HepG2 (cell line): ENCODE results near the gene PDK2. TPM values are rescaled to one million over a fixed set of nuclear protein-coding genes. Genes with fewer than 3 reads are reported as not detected.

ENCODE experiments used
- BORCS8-MEF2B ChIP-seq: sonication (generic); formaldehyde crosslinking; IDR thresholded peaks from 2 replicates; pipeline ENCODE4 v1.8.0; 2022; ENCODE audit warnings: mild to moderate bottlenecking, missing genetic modification reagents
- CREM ChIP-seq, 2 experiments: sonication (generic) in 1 of 2; formaldehyde crosslinking in 1 of 2; IDR thresholded peaks; 2 replicates each; pipeline versions ENCODE4 v1.4.0 to v1.6.1; 2016 to 2020; ENCODE audit warnings: antibody characterized with exemption in 1 of 2, mild to moderate bottlenecking in 1 of 2, missing genetic modification reagents in 1 of 2
- HOXA7 ChIP-seq: sonication (generic); formaldehyde crosslinking; IDR thresholded peaks from 2 replicates; pipeline ENCODE4 v1.8.1; 2022; ENCODE audit warnings: mild to moderate bottlenecking, missing genetic modification reagents, moderate library complexity
- IRF9 ChIP-seq: sonication (generic); formaldehyde crosslinking; IDR thresholded peaks from 2 replicates; pipeline ENCODE4 v1.8.0; 2022; ENCODE audit warnings: missing genetic modification reagents, mild to moderate bottlenecking, borderline replicate concordance
- KDM5B ChIP-seq: sonication (generic); formaldehyde crosslinking; IDR thresholded peaks from 2 replicates; pipeline ENCODE4 v1.4.0; 2020; ENCODE audit warnings: missing genetic modification reagents, mild to moderate bottlenecking, borderline replicate concordance
- MED1 ChIP-seq: sonication (generic); formaldehyde crosslinking; IDR thresholded peaks from 2 replicates; pipeline ENCODE4 v1.4.0; 2020; ENCODE audit warnings: missing genetic modification reagents
- NCOR1 ChIP-seq: fragments of 200-600 bp; sonication (generic); IDR thresholded peaks from 2 replicates; pipeline ENCODE4 v1.7.0; 2017; ENCODE audit warnings: antibody characterized with exemption, low read length, borderline replicate concordance
- RNF2 ChIP-seq: fragments of 450-650 bp; conservative IDR thresholded peaks from 2 replicates; pipeline ENCODE4 v1.6.1; 2016; ENCODE audit warnings: low read depth
- SAP130 ChIP-seq: IDR thresholded peaks from 2 replicates; pipeline ENCODE4 v1.6.1; 2016; ENCODE audit warnings: low read depth
- TBX3 ChIP-seq: fragments of 450-650 bp; IDR thresholded peaks from 2 replicates; pipeline ENCODE4 v1.6.1; 2017; ENCODE audit warnings: antibody characterized with exemption, mild to moderate bottlenecking, inconsistent platforms, borderline replicate concordance
- ZBTB20 ChIP-seq: sonication (generic); formaldehyde crosslinking; IDR thresholded peaks from 2 replicates; pipeline ENCODE4 v1.8.1; 2023; ENCODE audit warnings: missing genetic modification reagents, low read depth, mild to moderate bottlenecking, borderline replicate concordance
- ZBTB33 ChIP-seq: sonication (generic); formaldehyde crosslinking; IDR thresholded peaks from 2 replicates; pipeline ENCODE4 v1.4.0; 2020; ENCODE audit warnings: missing genetic modification reagents
- ZFAT ChIP-seq: sonication (generic); formaldehyde crosslinking; conservative IDR thresholded peaks from 2 replicates; pipeline ENCODE4 v1.8.1; 2023; ENCODE audit warnings: missing genetic modification reagents, inconsistent platforms
- ZNF549 ChIP-seq: sonication (generic); formaldehyde crosslinking; IDR thresholded peaks from 2 replicates; pipeline ENCODE4 v1.5.0; 2020; ENCODE audit warnings: missing genetic modification reagents
- ZNF567 ChIP-seq: sonication (generic); formaldehyde crosslinking; IDR thresholded peaks from 2 replicates; pipeline ENCODE4 v1.8.1; 2023; ENCODE audit warnings: mild to moderate bottlenecking, missing genetic modification reagents, borderline replicate concordance
- ZNF615 ChIP-seq: sonication (generic); formaldehyde crosslinking; IDR thresholded peaks from 2 replicates; pipeline ENCODE4 v1.5.0; 2020; ENCODE audit warnings: mild to moderate bottlenecking, missing genetic modification reagents, borderline replicate concordance
- polyA plus RNA-seq, 8 experiments: library from polyadenylated mRNA; depleted of rRNA in 3 of 8; stranded (reverse) in 7 of 8; unstranded in 1 of 8; fragments of >200 nt; fragmentation: Illumina TruSeq in 4 of 8; extraction: Trizol in 4 of 8; gene quantifications; 2 replicates each; pipeline versions ENCODE4 v1.2.1 to v1.2.3, GENCODE V29; 2011 to 2016; ENCODE audit warnings: low read depth in 4 of 8, missing spikeins in 1 of 8, mixed read lengths in 1 of 8; ENCODE audit not compliant: insufficient read depth in 1 of 8
- total RNA-seq, 5 experiments: library from RNA; depleted of rRNA; stranded (reverse); fragments of >200 nt; fragmentation: Illumina TruSeq; extraction: Trizol; gene quantifications; 2 replicates each; pipeline ENCODE4 v1.2.3, GENCODE V29; 2016; ENCODE audit warnings: low read depth in 1 of 5
- TF ChIP-seq, protein P1 (sequence below): sonication (generic); formaldehyde crosslinking; IDR thresholded peaks from 2 replicates; pipeline ENCODE4 v1.4.0; 2020; ENCODE audit warnings: missing genetic modification reagents
- TF ChIP-seq, protein P2 (sequence below): sonication (generic); formaldehyde crosslinking; IDR thresholded peaks from 2 replicates; pipeline ENCODE4 v1.9.0; 2022; ENCODE audit warnings: missing genetic modification reagents, mild to moderate bottlenecking, borderline replicate concordance
- TF ChIP-seq, protein P3 (sequence below): sonication (generic); formaldehyde crosslinking; IDR thresholded peaks from 2 replicates; pipeline ENCODE4 v1.8.1; 2023; ENCODE audit warnings: mild to moderate bottlenecking, inconsistent platforms, moderate library complexity, missing genetic modification reagents, borderline replicate concordance
- TF ChIP-seq, protein P4 (sequence below): IDR thresholded peaks from 2 replicates; pipeline ENCODE4 v1.6.1; 2012; ENCODE audit warnings: inconsistent platforms

The PDK2 gene
- total and polyA plus RNA-seq, 2 of the 13 experiments (the other 11 are each of a cell fraction or from before 2014, with no cell fraction given), result 18.5 to 59.7 TPM

DNA sequence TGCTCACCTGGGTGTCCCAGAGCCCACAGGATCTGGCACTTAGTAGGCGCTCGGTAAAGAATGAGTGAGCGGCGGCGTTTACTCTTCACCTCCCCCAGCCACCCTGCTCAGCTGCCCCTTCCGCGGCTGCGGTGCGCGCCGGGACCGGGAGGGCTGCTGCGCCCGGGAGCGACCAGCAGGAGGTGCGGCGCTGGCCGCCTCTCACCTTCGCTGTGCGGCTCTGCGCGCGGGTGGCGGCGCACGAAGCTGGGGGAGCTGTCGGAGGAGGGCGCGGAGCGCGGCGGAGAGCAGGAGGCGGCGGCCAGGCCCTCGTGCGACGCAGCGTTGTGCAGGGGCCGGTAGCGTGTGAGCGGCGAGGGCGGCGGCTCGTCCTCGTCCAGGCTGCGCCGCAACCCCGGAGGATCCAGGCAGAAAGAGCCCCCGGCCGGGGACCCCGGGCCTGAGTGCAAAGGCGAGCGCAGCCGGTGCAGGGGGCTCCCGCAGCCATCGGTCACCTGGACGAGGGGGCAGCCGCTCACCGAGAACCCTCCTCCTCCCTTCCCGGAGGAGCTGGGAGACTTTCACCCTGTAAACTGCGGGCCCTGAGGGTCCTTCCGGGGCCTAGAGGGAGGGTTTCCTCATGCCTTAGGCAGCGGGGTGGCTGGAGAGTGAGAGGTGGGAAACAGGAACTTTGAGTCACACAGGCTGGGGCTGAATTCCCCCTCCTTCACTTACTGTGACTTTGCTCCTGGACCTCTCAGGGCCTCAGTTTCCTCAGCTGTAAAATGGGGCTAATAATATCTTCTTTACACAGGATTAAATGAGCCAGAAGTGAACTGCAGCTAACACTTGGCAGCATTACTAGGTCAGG, 22.3 kb downstream of the PDK2 start (continued):
- no peak for TF ChIP-seq CREM (IDR thresholded peaks at IDR 0.05)
- TF ChIP-seq CREM (CRISPR knock-in tag; IDR thresholded peaks at IDR 0.05), result no peak
- TF ChIP-seq, protein P1, sequence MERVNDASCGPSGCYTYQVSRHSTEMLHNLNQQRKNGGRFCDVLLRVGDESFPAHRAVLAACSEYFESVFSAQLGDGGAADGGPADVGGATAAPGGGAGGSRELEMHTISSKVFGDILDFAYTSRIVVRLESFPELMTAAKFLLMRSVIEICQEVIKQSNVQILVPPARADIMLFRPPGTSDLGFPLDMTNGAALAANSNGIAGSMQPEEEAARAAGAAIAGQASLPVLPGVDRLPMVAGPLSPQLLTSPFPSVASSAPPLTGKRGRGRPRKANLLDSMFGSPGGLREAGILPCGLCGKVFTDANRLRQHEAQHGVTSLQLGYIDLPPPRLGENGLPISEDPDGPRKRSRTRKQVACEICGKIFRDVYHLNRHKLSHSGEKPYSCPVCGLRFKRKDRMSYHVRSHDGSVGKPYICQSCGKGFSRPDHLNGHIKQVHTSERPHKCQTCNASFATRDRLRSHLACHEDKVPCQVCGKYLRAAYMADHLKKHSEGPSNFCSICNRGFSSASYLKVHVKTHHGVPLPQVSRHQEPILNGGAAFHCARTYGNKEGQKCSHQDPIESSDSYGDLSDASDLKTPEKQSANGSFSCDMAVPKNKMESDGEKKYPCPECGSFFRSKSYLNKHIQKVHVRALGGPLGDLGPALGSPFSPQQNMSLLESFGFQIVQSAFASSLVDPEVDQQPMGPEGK, result peak; percentile 77; the same call in 1 of the 2 replicates
- TF ChIP-seq NCOR1, result no peak
- TF ChIP-seq ZFAT, result no peak
- TF ChIP-seq, protein P2, sequence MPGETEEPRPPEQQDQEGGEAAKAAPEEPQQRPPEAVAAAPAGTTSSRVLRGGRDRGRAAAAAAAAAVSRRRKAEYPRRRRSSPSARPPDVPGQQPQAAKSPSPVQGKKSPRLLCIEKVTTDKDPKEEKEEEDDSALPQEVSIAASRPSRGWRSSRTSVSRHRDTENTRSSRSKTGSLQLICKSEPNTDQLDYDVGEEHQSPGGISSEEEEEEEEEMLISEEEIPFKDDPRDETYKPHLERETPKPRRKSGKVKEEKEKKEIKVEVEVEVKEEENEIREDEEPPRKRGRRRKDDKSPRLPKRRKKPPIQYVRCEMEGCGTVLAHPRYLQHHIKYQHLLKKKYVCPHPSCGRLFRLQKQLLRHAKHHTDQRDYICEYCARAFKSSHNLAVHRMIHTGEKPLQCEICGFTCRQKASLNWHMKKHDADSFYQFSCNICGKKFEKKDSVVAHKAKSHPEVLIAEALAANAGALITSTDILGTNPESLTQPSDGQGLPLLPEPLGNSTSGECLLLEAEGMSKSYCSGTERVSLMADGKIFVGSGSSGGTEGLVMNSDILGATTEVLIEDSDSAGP (CRISPR knock-in tag), result peak; percentile 63; the same call in 1 of the 2 replicates
- peak; percentile 43; the same call in 1 of the 2 replicates for TF ChIP-seq KDM5B (CRISPR knock-in tag)
- no peak for TF ChIP-seq MED1 (CRISPR knock-in tag)
- TF ChIP-seq, protein P3, sequence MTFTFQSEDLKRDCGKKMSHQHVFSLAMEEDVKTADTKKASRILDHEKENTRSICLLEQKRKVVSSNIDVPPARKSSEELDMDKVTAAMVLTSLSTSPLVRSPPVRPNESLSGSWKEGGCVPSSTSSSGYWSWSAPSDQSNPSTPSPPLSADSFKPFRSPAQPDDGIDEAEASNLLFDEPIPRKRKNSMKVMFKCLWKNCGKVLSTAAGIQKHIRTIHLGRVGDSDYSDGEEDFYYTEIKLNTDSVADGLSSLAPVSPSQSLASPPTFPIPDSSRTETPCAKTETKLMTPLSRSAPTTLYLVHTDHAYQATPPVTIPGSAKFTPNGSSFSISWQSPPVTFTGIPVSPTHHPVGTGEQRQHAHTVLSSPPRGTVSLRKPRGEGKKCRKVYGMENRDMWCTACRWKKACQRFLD (CRISPR knock-in tag), result no peak
- TF ChIP-seq HOXA7 (CRISPR knock-in tag), result no peak
- TF ChIP-seq ZNF615, result no peak
- TF ChIP-seq, protein P4, sequence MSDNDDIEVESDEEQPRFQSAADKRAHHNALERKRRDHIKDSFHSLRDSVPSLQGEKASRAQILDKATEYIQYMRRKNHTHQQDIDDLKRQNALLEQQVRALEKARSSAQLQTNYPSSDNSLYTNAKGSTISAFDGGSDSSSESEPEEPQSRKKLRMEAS, result peak; percentile 87
- no peak for TF ChIP-seq ZNF549
- TF ChIP-seq BORCS8-MEF2B (CRISPR knock-in tag), result 0 out of 2 replicates have a peak, but pooled peaks have one; percentile 28
- peak; percentile 73; the same call in 1 of the 2 replicates for TF ChIP-seq IRF9
- TF ChIP-seq TBX3, result no peak
- peak; percentile 61 for TF ChIP-seq SAP130
- no peak for TF ChIP-seq ZNF567
- TF ChIP-seq ZBTB20 (CRISPR knock-in tag), result no peak
- TF ChIP-seq ZBTB33 (CRISPR knock-in tag), result peak; percentile 91
- 0 out of 2 replicates have a peak, but pooled peaks have one; percentile 41 for TF ChIP-seq RNF2
